ENCODE results near the gene BABAM2. TPM values are rescaled to one million over a fixed set of nuclear protein-coding genes. Genes with fewer than 3 reads are reported as not detected.

BABAM2 gene
- total RNA-seq, 1 experiment from 2014 or later: 27.1 TPM

DNA sequence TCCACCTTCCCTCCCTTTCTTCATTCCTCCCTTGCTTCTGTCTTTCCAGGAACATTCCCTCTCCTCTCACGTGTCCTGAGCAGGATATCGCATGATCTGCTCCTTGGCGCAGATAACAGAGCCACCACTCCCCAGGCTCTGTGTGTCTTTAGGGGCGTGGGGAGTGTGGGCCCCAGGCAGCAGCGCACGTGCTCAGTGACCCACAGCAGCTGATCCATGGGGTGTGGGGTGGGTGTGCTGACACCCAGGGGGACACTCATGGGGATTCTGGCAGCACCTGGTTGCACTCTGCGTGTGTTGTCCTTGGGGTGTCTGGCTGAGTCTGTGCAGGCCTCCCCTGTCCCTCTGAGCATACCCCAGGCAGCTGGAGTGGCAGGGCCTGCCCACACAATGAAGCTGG, 492.2 kb downstream of the BABAM2 start:
- Histone ChIP-seq H3K9ac (ENCODE audit: extremely low read depth, insufficient read length, low read length) (no peak overlapping the region), H2BK5ac (ENCODE audit: insufficient read length, low read length) (no peak overlapping the region), H3K18ac (ENCODE audit: insufficient read length, low read depth, low read length) (no peak overlapping the region), H3K4ac (ENCODE audit: low read depth, low read length) (no peak overlapping the region), H4K8ac (replicated peaks; ENCODE audit: insufficient read length, low read depth, low read length) (no peak overlapping the region), H3K27me3 (ENCODE audit: insufficient read depth, low read length) (peaks cover 2% of the 10 kb centered on the region; the same call in 1 of the 2 replicates), H4K20me1 (ENCODE audit: control insufficient read depth, insufficient read depth, insufficient read length) (no peaks in the 10 kb centered on the region), H2BK120ac (ENCODE audit: low read depth, low read length, poor library complexity, severe bottlenecking) (no peak overlapping the region), H4K5ac (ENCODE audit: insufficient read length, low read depth, low read length) (no peak overlapping the region), H3T11ph (ENCODE audit: low read length) (no peak overlapping the region), H3K23me2 (ENCODE audit: insufficient read length, low read depth, low read length, poor library complexity, severe bottlenecking) (no peaks in the 10 kb centered on the region), H3K14ac (ENCODE audit: insufficient read depth, low read length) (no peak overlapping the region), H2BK20ac (ENCODE audit: low read depth, low read length, poor library complexity, severe bottlenecking) (no peak overlapping the region), H2AK5ac (ENCODE audit: insufficient read length, low read length) (no peak overlapping the region), H3K9me3 (ENCODE audit: control insufficient read depth, low read depth, low read length) (no peaks in the 10 kb centered on the region), H3K4me1 (ENCODE audit: insufficient read depth, low read length) (peaks cover 2% of the 10 kb centered on the region; the same call in 1 of the 2 replicates), H3K79me2 (ENCODE audit: insufficient read depth, low read length) (no peaks in the 10 kb centered on the region), H3K79me1 (ENCODE audit: insufficient read depth, low read depth, low read length, poor library complexity, severe bottlenecking) (no peaks in the 10 kb centered on the region), H3K27ac (ENCODE audit: insufficient read length, low read depth, low read length) (no peak overlapping the region), H3K4me2 (ENCODE audit: insufficient read depth, insufficient read length, low read length) (no peak overlapping the region), H4K91ac (ENCODE audit: insufficient read length, low read depth, low read length) (no peak overlapping the region), H2BK12ac (ENCODE audit: insufficient read length, low read depth, low read length) (no peak overlapping the region), H2AFZ (ENCODE audit: low read length) (no peak overlapping the region), H3K23ac (ENCODE audit: insufficient read length, low read depth, low read length) (no peak overlapping the region), H3K56ac (ENCODE audit: insufficient read length, low read depth, low read length) (no peak overlapping the region), H2BK15ac (ENCODE audit: low read depth, low read length) (no peak overlapping the region)
- peaks cover 86% of the 10 kb centered on the region for H3K27me3 Mint-ChIP-seq (ENCODE audit: low read depth)
- no peaks in the 10 kb centered on the region; a peak in 2 of 5 replicates for H3K9me3 Mint-ChIP-seq
- no peak overlapping the region for H3K4me3 Mint-ChIP-seq
- DNase-seq: no peak
- H3K4me1 Mint-ChIP-seq: peaks cover 7 to 9% of the 10 kb centered on the region in 2 experiments
- H3K27ac Mint-ChIP-seq: no peak overlapping the region
- WGBS (ENCODE audit: extremely low coverage, insufficient read length, low lambda C conversion rate): no CpG with 5 or more reads among the region's 7 CpGs
- TF ChIP-seq, protein P1, sequence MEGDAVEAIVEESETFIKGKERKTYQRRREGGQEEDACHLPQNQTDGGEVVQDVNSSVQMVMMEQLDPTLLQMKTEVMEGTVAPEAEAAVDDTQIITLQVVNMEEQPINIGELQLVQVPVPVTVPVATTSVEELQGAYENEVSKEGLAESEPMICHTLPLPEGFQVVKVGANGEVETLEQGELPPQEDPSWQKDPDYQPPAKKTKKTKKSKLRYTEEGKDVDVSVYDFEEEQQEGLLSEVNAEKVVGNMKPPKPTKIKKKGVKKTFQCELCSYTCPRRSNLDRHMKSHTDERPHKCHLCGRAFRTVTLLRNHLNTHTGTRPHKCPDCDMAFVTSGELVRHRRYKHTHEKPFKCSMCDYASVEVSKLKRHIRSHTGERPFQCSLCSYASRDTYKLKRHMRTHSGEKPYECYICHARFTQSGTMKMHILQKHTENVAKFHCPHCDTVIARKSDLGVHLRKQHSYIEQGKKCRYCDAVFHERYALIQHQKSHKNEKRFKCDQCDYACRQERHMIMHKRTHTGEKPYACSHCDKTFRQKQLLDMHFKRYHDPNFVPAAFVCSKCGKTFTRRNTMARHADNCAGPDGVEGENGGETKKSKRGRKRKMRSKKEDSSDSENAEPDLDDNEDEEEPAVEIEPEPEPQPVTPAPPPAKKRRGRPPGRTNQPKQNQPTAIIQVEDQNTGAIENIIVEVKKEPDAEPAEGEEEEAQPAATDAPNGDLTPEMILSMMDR (conservative IDR thresholded peaks at IDR 0.05): no peak
- no peaks in the 10 kb centered on the region for H3K36me3 Mint-ChIP-seq (ENCODE audit: insufficient read depth in 1 of 3, low read depth in 3 of 3)

Data from H9 (cell line).